ENCODE data around the gene WDR36.
A peak's percentile ranks its signal among the peaks of the same experiment; 100 is the strongest.

Gene WDR36

GRCh38 chr5:111079846-111080245 lies 12.3 kb upstream of the WDR36 start:
- H3K4me1 Mint-ChIP-seq: no peaks in the 10 kb centered on the region
- H3K27me3 Mint-ChIP-seq (ENCODE audit: low read depth, poor library complexity): peaks cover 84% of the 10 kb centered on the region
- no peak for TF ChIP-seq CTCF (IDR thresholded peaks at IDR 0.05)
- H3K4me3 Mint-ChIP-seq: no peak overlapping the region
- DNase-seq: no peak
- no peaks in the 10 kb centered on the region for H3K9me3 Mint-ChIP-seq
- H3K27ac Mint-ChIP-seq: no peak overlapping the region
- no peaks in the 10 kb centered on the region for H3K36me3 Mint-ChIP-seq (ENCODE audit: low read depth)

- Mint-ChIP-seq H3K9me3 (no peaks in the 10 kb centered on the region), H3K27ac (no peak overlapping the region), H3K4me3 (no peak overlapping the region), H3K4me1 (no peaks in the 10 kb centered on the region), H3K27me3 (ENCODE audit: low read depth, poor library complexity) (peaks cover 53% of the 10 kb centered on the region), H3K36me3 (ENCODE audit: low read depth) (no peaks in the 10 kb centered on the region)
- DNase-seq: no peak
- TF ChIP-seq CTCF (IDR thresholded peaks at IDR 0.05): no peak
These were observed 8.8 kb upstream of the WDR36 start for GRCh38 chr5:111083323-111083722.

GRCh38 chr5:111095982-111096381 lies 3.8 kb downstream of the WDR36 start:
- H3K9me3 Mint-ChIP-seq: peaks cover 12% of the 10 kb centered on the region
- no peak overlapping the region for H3K4me3 Mint-ChIP-seq
- peaks cover 9% of the 10 kb centered on the region for H3K27me3 Mint-ChIP-seq (ENCODE audit: low read depth, poor library complexity)
- TF ChIP-seq CTCF (IDR thresholded peaks at IDR 0.05): no peak
- H3K27ac Mint-ChIP-seq: no peak overlapping the region
- peaks cover 26% of the 10 kb centered on the region for H3K36me3 Mint-ChIP-seq (ENCODE audit: low read depth)
- DNase-seq: no peak
- H3K4me1 Mint-ChIP-seq: peaks cover 30% of the 10 kb centered on the region

- Mint-ChIP-seq H3K4me1 (peaks cover 13% of the 10 kb centered on the region), H3K36me3 (ENCODE audit: low read depth) (peaks cover 24% of the 10 kb centered on the region), H3K4me3 (no peak overlapping the region), H3K27ac (no peak overlapping the region), H3K27me3 (ENCODE audit: low read depth, poor library complexity) (no peaks in the 10 kb centered on the region), H3K9me3 (no peaks in the 10 kb centered on the region)
- no peak for DNase-seq
- TF ChIP-seq CTCF (IDR thresholded peaks at IDR 0.05): no peak
These were observed 7.1 kb downstream of the WDR36 start for GRCh38 chr5:111099058-111099778.

- H3K4me1 Mint-ChIP-seq: no peaks in the 10 kb centered on the region
- no peak for DNase-seq
- no peaks in the 10 kb centered on the region for H3K27me3 Mint-ChIP-seq (ENCODE audit: low read depth, poor library complexity)
- peak overlapping the region; percentile 1 for H3K27ac Mint-ChIP-seq
- H3K36me3 Mint-ChIP-seq (ENCODE audit: low read depth): peaks cover 25% of the 10 kb centered on the region
- no peak overlapping the region for H3K4me3 Mint-ChIP-seq
- TF ChIP-seq CTCF (IDR thresholded peaks at IDR 0.05): no peak
- no peaks in the 10 kb centered on the region for H3K9me3 Mint-ChIP-seq
These were observed 14.3 kb downstream of the WDR36 start for GRCh38 chr5:111106320-111106948.

- H3K27ac Mint-ChIP-seq: no peak overlapping the region
- no peak for TF ChIP-seq CTCF (IDR thresholded peaks at IDR 0.05)
- no peak for DNase-seq
- H3K4me3 Mint-ChIP-seq: no peak overlapping the region
- H3K4me1 Mint-ChIP-seq: no peaks in the 10 kb centered on the region
- no peaks in the 10 kb centered on the region for H3K27me3 Mint-ChIP-seq (ENCODE audit: low read depth, poor library complexity)
- H3K36me3 Mint-ChIP-seq (ENCODE audit: low read depth): peaks cover 29% of the 10 kb centered on the region
- no peaks in the 10 kb centered on the region for H3K9me3 Mint-ChIP-seq
These were observed 15.2 kb downstream of the WDR36 start for GRCh38 chr5:111107371-111107770.

All from nephron progenitor cell (in vitro differentiated cells).